HCT116 (cell line): ENCODE data around the gene ZFHX3. TPM values are rescaled to one million over a fixed set of nuclear protein-coding genes. Genes with fewer than 3 reads are reported as not detected.

Experiments
- ATAC-seq: fragments of 200-7000 bp; cut with Tn5 transposase; 2 replicates; pipeline ENCODE4 v1.9.1; 2020; ENCODE audit warnings: mild to moderate bottlenecking, moderate library complexity
- BruUV-seq: library from RNA; stranded (reverse); fragments of 400-500 nt; replicated peaks from 2 replicates; lab custom pipeline; 2021; lab: Mats Ljungman, UMichigan
- CTCF ChIA-PET: fragments of 300-600 bp; sonication (Branson Sonifier 250); formaldehyde crosslinking; loops from one replicate; lab custom pipeline; 2021; ENCODE audit warnings: antibody characterized with exemption; lab: Charles Lee
- POLR2A ChIA-PET: fragments of 300-600, 350-600 bp; sonication (Branson Sonifier 250); formaldehyde crosslinking; loops from one replicate; lab custom pipeline; 2021; ENCODE audit warnings: antibody characterized with exemption; lab: Charles Lee
- RAD21 ChIA-PET, 2 experiments: fragments of 300-600 bp; sonication (Branson Sonifier 250); formaldehyde crosslinking; loops; one replicate each; lab custom pipeline; 2023; ENCODE audit warnings: low total read pairs in 2 of 2; ENCODE audit not compliant: uncharacterized antibody in 2 of 2, unreplicated experiment in 2 of 2, low non-redundant PET in 1 of 2; lab: Charles Lee
- DNase-seq: peaks from one replicate; pipeline ENCODE4 v3.0.0-alpha.2; 2010; ENCODE audit warnings: low read depth, low spot score
- H2AFZ ChIP-seq: fragments of 200-600 bp; shearing (Covaris generic), sonication (generic); 2 replicates; pipeline ENCODE4 v1.6.1; 2017; ENCODE audit warnings: low read depth, mixed run types, mixed read lengths, antibody characterized with exemption, low read length; ENCODE audit not compliant: poor library complexity, severe bottlenecking
- H3K27ac ChIP-seq: 2 replicates; pipeline ENCODE4 v1.5.1; 2012; ENCODE audit warnings: low read depth, low read length
- H3K27me3 ChIP-seq: fragments of 200-600 bp; sonication (generic); 2 replicates; pipeline ENCODE4 v1.6.1; 2016; ENCODE audit warnings: mixed run types, low read length, mixed read lengths; ENCODE audit not compliant: insufficient read depth
- H3K36me3 ChIP-seq, 2 experiments: fragments of 200-500 bp in 1 of 2; fragments of 200-600 bp in 1 of 2; sonication (Bioruptor generic) in 1 of 2; sonication (generic) in 1 of 2; 2 replicates each; pipeline versions ENCODE4 v1.5.1 to v1.6.1; 2014 to 2016; ENCODE audit warnings: low read length in 2 of 2, inconsistent platforms in 1 of 2, mixed read lengths in 1 of 2, mixed run types in 1 of 2; ENCODE audit not compliant: insufficient read depth in 2 of 2, control insufficient read depth in 1 of 2
- H3K4me1 ChIP-seq, 2 experiments: fragments of 200-600 bp in 1 of 2; sonication (generic) in 1 of 2; 2 replicates each; pipeline versions ENCODE4 v1.5.1 to v1.6.1; 2012 to 2017; ENCODE audit warnings: low read length in 2 of 2, inconsistent platforms in 1 of 2, mild to moderate bottlenecking in 1 of 2, mixed read lengths in 1 of 2, mixed run types in 1 of 2, moderate library complexity in 1 of 2; ENCODE audit not compliant: insufficient read depth in 2 of 2, control insufficient read depth in 1 of 2
- H3K4me2 ChIP-seq: fragments of 200-600 bp; sonication (generic); 2 replicates; pipeline ENCODE4 v1.6.1; 2017; ENCODE audit warnings: mixed run types, low read length, mixed read lengths
- H3K4me3 ChIP-seq, 2 experiments: fragments of 200-600 bp in 1 of 2; sonication (generic) in 1 of 2; replicated peaks in 1 of 2; 2 replicates each; pipeline ENCODE4 v1.5.1; 2011 to 2016; ENCODE audit warnings: low read length in 2 of 2, control low read depth in 1 of 2, low read depth in 1 of 2, mild to moderate bottlenecking in 1 of 2, mixed read lengths in 1 of 2, mixed run types in 1 of 2
- H3K79me2 ChIP-seq: fragments of 200-600 bp; sonication (generic); 2 replicates; pipeline ENCODE4 v1.6.1; 2017; ENCODE audit warnings: mild to moderate bottlenecking, mixed run types, low read length, moderate library complexity, mixed read lengths; ENCODE audit not compliant: insufficient read depth
- H3K9ac ChIP-seq: fragments of 200-600 bp; sonication (generic); 2 replicates; pipeline ENCODE4 v1.6.1; 2016; ENCODE audit warnings: low read length, mixed read lengths
- H3K9me2 ChIP-seq: fragments of 200-600 bp; sonication (generic), shearing (Covaris generic); 2 replicates; pipeline ENCODE4 v1.6.1; 2017; ENCODE audit warnings: mixed run types, mild to moderate bottlenecking, moderate library complexity; ENCODE audit not compliant: insufficient read depth
- H3K9me3 ChIP-seq, 2 experiments: fragments of 200-500 bp in 1 of 2; fragments of 200-600 bp in 1 of 2; sonication (Bioruptor generic) in 1 of 2; sonication (generic) in 1 of 2; 2 replicates each; pipeline ENCODE4 v1.6.1; 2014 to 2017; ENCODE audit warnings: low read length in 2 of 2, mixed read lengths in 2 of 2, inconsistent platforms in 1 of 2, low read depth in 1 of 2, mild to moderate bottlenecking in 1 of 2, mixed run types in 1 of 2, moderate library complexity in 1 of 2; ENCODE audit not compliant: control insufficient read depth in 1 of 2, insufficient read depth in 1 of 2
- H4K20me1 ChIP-seq: fragments of 200-600 bp; sonication (generic), shearing (Covaris generic); 2 replicates; pipeline ENCODE4 v1.6.1; 2017; ENCODE audit warnings: mixed run types, mild to moderate bottlenecking, moderate library complexity; ENCODE audit not compliant: insufficient read depth
- ATF3 ChIP-seq: IDR thresholded peaks from 2 replicates; pipeline ENCODE4 v1.6.1; 2012
- EZH2phosphoT487 ChIP-seq: fragments of 200-600 bp; IDR thresholded peaks from 2 replicates; pipeline ENCODE4 v1.6.1; 2018; ENCODE audit warnings: antibody characterized with exemption, borderline replicate concordance
- FOSL1 ChIP-seq: IDR thresholded peaks from 2 replicates; pipeline ENCODE4 v1.6.1; 2012; ENCODE audit warnings: low read depth
- MAX ChIP-seq: IDR thresholded peaks from 2 replicates; pipeline ENCODE4 v1.6.1; 2012
- POLR2A ChIP-seq: IDR thresholded peaks from 2 replicates; pipeline ENCODE4 v1.7.0; 2011; ENCODE audit warnings: borderline replicate concordance; ENCODE audit not compliant: insufficient read depth, insufficient read length; ENCODE audit errors: extremely low read depth
- RAD21 ChIP-seq: IDR thresholded peaks from 2 replicates; pipeline ENCODE4 v1.6.1; 2012; ENCODE audit warnings: low read depth, mild to moderate bottlenecking
- REST ChIP-seq: IDR thresholded peaks from 2 replicates; pipeline ENCODE4 v1.6.1; 2012; ENCODE audit warnings: low read depth
- SRF ChIP-seq: IDR thresholded peaks from 2 replicates; pipeline ENCODE4 v1.6.1; 2012; ENCODE audit warnings: low read depth
- YY1 ChIP-seq: IDR thresholded peaks from 2 replicates; pipeline ENCODE4 v1.6.1; 2011; ENCODE audit warnings: low read length, low read depth, moderate library complexity, mild to moderate bottlenecking; ENCODE audit not compliant: insufficient replicate concordance; ENCODE audit errors: extremely low read depth
- ZNF274 ChIP-seq: fragments of 200-500 bp; sonication (Bioruptor generic); IDR thresholded peaks from 2 replicates; pipeline ENCODE4 v1.6.1; 2014; ENCODE audit warnings: mild to moderate bottlenecking, low read depth, low read length, inconsistent platforms
- intact Hi-C: fragments of 100-400 bp; cut with micrococcal nuclease; formaldehyde crosslinking; loops from 2 replicates; pipeline ENCODE4 v1.10.0; 2022
- total RNA-seq: library from RNA; stranded (reverse); gene quantifications from one replicate; pipeline ENCODE4 v1.2.1, GENCODE V29; 2021; ENCODE audit not compliant: unreplicated experiment

ZFHX3 gene
- total RNA-seq, 1 experiment from 2014 or later: 6.3 TPM

GRCh38 chr16:72884573-72884972 is 163.4 kb downstream of the ZFHX3 start:
- H3K9ac ChIP-seq: no peak overlapping the region
- DNase-seq: no peak
- TF ChIP-seq EZH2phosphoT487: no peak
- TF ChIP-seq REST: no peak
- no peak for TF ChIP-seq POLR2A
- no peak for TF ChIP-seq FOSL1
- no peak for TF ChIP-seq RAD21
- TF ChIP-seq ZNF274: no peak
- TF ChIP-seq ATF3: no peak
- no peak for TF ChIP-seq SRF
- TF ChIP-seq MAX: no peak
- TF ChIP-seq YY1: no peak
- no peaks in the 10 kb centered on the region for H3K9me2 ChIP-seq
- H3K79me2 ChIP-seq: no peaks in the 10 kb centered on the region
- CTCF ChIA-PET: no interaction called here
- H3K4me1 ChIP-seq: peaks cover 0 to 11% of the 10 kb centered on the region in 2 experiments; a peak in 2 of 4 replicates
- H3K27ac ChIP-seq: no peak overlapping the region
- no peak overlapping the region for H3K4me2 ChIP-seq
- 0 out of 4 replicates have a peak, but pooled peaks cover 0 to 3% of the 10 kb centered on the region in 2 experiments for H3K36me3 ChIP-seq
- H3K27me3 ChIP-seq: no peaks in the 10 kb centered on the region
- no peak for ATAC-seq
- H2AFZ ChIP-seq: no peak overlapping the region
- RAD21 ChIA-PET: no interaction called here
- no peaks in the 10 kb centered on the region for H3K9me3 ChIP-seq
- BruUV-seq: no TSS peak
- no peaks in the 10 kb centered on the region for H4K20me1 ChIP-seq
- POLR2A ChIA-PET: no interaction called here
- no peak overlapping the region for H3K4me3 ChIP-seq
- intact Hi-C loops: no loop called here
